Loucy (cell line): ENCODE data around the gene PAX2.

Experiments used
- H2AFZ ChIP-seq: fragments of 200-600 bp; sonication (generic); 2 replicates; pipeline ENCODE4 v1.6.0; 2016; ENCODE audit warnings: antibody characterized with exemption, mild to moderate bottlenecking, low read length, moderate library complexity
- H3F3A ChIP-seq: fragments of 200-600 bp; 2 replicates; pipeline ENCODE4 v1.6.0; 2016; ENCODE audit warnings: antibody characterized with exemption, low read depth, mild to moderate bottlenecking
- H3K27me3 ChIP-seq: fragments of 200-600 bp; sonication (generic); 2 replicates; pipeline ENCODE4 v1.6.1; 2014; ENCODE audit warnings: low read length, mild to moderate bottlenecking; ENCODE audit not compliant: insufficient read depth, poor library complexity, severe bottlenecking
- H3K36me3 ChIP-seq: fragments of 200-600 bp; sonication (generic); 2 replicates; pipeline ENCODE4 v1.6.1; 2016; ENCODE audit warnings: low read length; ENCODE audit not compliant: insufficient read depth
- H3K4me1 ChIP-seq: fragments of 200-600 bp; sonication (generic); 2 replicates; pipeline ENCODE4 v1.5.1; 2014; ENCODE audit warnings: low read length, mild to moderate bottlenecking; ENCODE audit not compliant: insufficient read depth, poor library complexity, severe bottlenecking
- H3K4me2 ChIP-seq: fragments of 200-600 bp; sonication (generic); 2 replicates; pipeline ENCODE4 v1.6.0; 2014; ENCODE audit warnings: antibody characterized with exemption, low read length, low read depth, mild to moderate bottlenecking; ENCODE audit not compliant: poor library complexity, severe bottlenecking
- H3K4me3 ChIP-seq: fragments of 200-600 bp; sonication (generic); 2 replicates; pipeline ENCODE4 v1.5.1; 2014; ENCODE audit warnings: low read length, mild to moderate bottlenecking, mixed read lengths; ENCODE audit not compliant: poor library complexity, severe bottlenecking
- H3K79me2 ChIP-seq: fragments of 200-600 bp; sonication (generic); 2 replicates; pipeline ENCODE4 v1.6.1; 2014; ENCODE audit warnings: low read length; ENCODE audit not compliant: insufficient read depth
- H3K9ac ChIP-seq: fragments of 200-600 bp; sonication (generic); 2 replicates; pipeline ENCODE4 v1.6.0; 2014; ENCODE audit warnings: mild to moderate bottlenecking, low read depth, low read length, moderate library complexity; ENCODE audit not compliant: poor library complexity, severe bottlenecking
- H3K9me2 ChIP-seq: fragments of 200-600 bp; sonication (generic); replicated peaks from 2 replicates; pipeline ENCODE4 v1.6.1; 2016; ENCODE audit warnings: low read depth, low read length, mixed read lengths
- H3K9me3 ChIP-seq: fragments of 200-600 bp; sonication (generic); 2 replicates; pipeline ENCODE4 v1.6.1; 2014; ENCODE audit warnings: mild to moderate bottlenecking, antibody characterized with exemption, low read length, low read depth; ENCODE audit not compliant: insufficient read depth
- H4K20me1 ChIP-seq: fragments of 200-600 bp; sonication (generic); 2 replicates; pipeline ENCODE4 v1.6.0; 2014; ENCODE audit warnings: antibody characterized with exemption, low read length, mild to moderate bottlenecking; ENCODE audit not compliant: insufficient read depth, poor library complexity, severe bottlenecking
- EZH2phosphoT487 ChIP-seq: fragments of 200-600 bp; IDR thresholded peaks from 2 replicates; pipeline ENCODE4 v1.6.1; 2018; ENCODE audit warnings: antibody characterized with exemption, mild to moderate bottlenecking, moderate library complexity, borderline replicate concordance
- TF ChIP-seq, protein P1 (sequence below): fragments of 200-600 bp; sonication (generic); conservative IDR thresholded peaks from 2 replicates; pipeline ENCODE4 v1.5.1; 2014; ENCODE audit warnings: mild to moderate bottlenecking, antibody characterized with exemption, low read length

The PAX2 gene

GRCh38 chr10:100872034-100872791, 126.8 kb downstream of the PAX2 start:
- TF ChIP-seq, protein P1, sequence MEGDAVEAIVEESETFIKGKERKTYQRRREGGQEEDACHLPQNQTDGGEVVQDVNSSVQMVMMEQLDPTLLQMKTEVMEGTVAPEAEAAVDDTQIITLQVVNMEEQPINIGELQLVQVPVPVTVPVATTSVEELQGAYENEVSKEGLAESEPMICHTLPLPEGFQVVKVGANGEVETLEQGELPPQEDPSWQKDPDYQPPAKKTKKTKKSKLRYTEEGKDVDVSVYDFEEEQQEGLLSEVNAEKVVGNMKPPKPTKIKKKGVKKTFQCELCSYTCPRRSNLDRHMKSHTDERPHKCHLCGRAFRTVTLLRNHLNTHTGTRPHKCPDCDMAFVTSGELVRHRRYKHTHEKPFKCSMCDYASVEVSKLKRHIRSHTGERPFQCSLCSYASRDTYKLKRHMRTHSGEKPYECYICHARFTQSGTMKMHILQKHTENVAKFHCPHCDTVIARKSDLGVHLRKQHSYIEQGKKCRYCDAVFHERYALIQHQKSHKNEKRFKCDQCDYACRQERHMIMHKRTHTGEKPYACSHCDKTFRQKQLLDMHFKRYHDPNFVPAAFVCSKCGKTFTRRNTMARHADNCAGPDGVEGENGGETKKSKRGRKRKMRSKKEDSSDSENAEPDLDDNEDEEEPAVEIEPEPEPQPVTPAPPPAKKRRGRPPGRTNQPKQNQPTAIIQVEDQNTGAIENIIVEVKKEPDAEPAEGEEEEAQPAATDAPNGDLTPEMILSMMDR, result peak; percentile 91
- TF ChIP-seq EZH2phosphoT487, result no peak
- Histone ChIP-seq H4K20me1 (no peaks in the 10 kb centered on the region), H3K36me3 (no peaks in the 10 kb centered on the region), H3K4me2 (no peak overlapping the region), H3K9me2 (no peaks in the 10 kb centered on the region), H3K9me3 (no peaks in the 10 kb centered on the region), H3K27me3 (no peaks in the 10 kb centered on the region), H3K9ac (no peak overlapping the region), H2AFZ (0 out of 2 replicates have a peak overlapping the region, but pooled peaks have one; percentile 18), H3F3A (no peaks in the 10 kb centered on the region), H3K4me1 (peaks cover 15% of the 10 kb centered on the region), H3K79me2 (no peaks in the 10 kb centered on the region), H3K4me3 (no peak overlapping the region)

DNA sequence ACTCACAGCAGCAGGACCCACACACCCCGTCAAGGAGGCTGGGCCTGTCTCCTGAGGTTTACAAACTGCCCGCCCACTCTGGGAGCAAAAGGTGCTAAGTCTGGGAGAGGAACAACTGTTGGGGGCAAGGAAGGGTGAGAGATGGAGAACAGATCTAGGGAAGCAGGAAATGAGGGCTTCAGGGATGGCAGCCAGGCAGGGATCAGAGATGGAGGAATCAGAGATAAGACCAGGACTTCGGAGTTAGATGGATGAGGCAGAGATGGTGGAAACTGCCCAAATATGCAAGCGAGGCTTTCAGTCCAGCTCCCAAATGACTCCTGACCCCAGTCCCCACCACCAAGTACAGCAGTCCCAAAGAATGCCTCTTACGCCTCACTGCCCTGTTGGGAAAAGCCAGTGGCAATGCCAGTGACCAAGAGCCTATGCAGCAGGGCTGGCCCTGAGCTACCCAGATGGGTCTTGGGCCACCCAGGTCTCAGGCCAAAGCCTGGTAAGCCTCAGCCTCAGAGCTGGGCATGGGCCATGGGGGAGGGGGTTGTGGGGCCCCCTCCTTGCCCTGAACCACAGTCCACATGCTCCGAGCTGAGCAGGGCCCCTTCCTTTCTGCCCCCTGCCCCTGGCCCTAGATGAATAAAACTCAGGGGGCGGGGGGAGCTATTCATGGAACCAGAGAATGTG, 127.9 kb downstream of the PAX2 start:
- H4K20me1 ChIP-seq, result no peaks in the 10 kb centered on the region
- no peaks in the 10 kb centered on the region for H3K27me3 ChIP-seq
- TF ChIP-seq EZH2phosphoT487, result no peak
- TF ChIP-seq, protein P1, result no peak
- H3K4me2 ChIP-seq, result no peak overlapping the region
- peaks cover 21% of the 10 kb centered on the region for H3K4me1 ChIP-seq
- no peaks in the 10 kb centered on the region for H3K36me3 ChIP-seq
- H3F3A ChIP-seq, result no peaks in the 10 kb centered on the region
- H3K9ac ChIP-seq, result no peak overlapping the region
- no peak overlapping the region; the same call in 1 of the 2 replicates for H2AFZ ChIP-seq
- H3K4me3 ChIP-seq, result no peak overlapping the region
- no peaks in the 10 kb centered on the region for H3K9me2 ChIP-seq
- no peaks in the 10 kb centered on the region for H3K79me2 ChIP-seq
- no peaks in the 10 kb centered on the region for H3K9me3 ChIP-seq

DNA sequence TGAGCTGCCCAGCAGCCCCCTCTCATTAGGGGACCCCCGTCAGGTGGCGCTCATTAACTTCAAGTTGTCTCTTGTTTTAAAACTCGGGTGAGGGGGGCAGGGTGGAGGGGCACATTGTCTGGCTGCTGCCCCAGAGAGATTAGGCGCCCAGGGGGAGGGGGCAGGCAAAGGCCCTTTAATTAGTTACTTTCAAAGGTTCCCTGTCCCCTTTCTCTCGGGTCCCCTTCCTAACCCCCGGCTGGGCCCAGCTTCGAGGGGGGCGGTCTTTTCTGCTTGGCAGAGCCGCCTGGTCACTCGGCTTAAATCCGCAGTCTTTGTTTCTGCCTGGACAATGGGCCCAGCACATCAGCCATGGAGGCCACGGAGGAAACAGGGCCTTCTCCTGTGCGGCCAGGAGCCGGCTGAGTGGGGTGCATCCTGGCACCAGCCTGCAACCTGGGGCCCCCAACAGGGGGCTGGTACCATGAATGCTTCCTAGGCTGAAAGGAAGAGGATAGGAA, 128.5 kb downstream of the PAX2 start:
- Histone ChIP-seq H2AFZ (no peak overlapping the region), H3K4me1 (peaks cover 25% of the 10 kb centered on the region), H3K27me3 (no peaks in the 10 kb centered on the region), H3K36me3 (no peaks in the 10 kb centered on the region), H3K79me2 (no peaks in the 10 kb centered on the region), H3K9ac (no peak overlapping the region), H4K20me1 (no peaks in the 10 kb centered on the region), H3F3A (no peaks in the 10 kb centered on the region), H3K9me2 (no peaks in the 10 kb centered on the region), H3K4me3 (no peak overlapping the region), H3K4me2 (no peak overlapping the region), H3K9me3 (no peaks in the 10 kb centered on the region)
- no peak for TF ChIP-seq EZH2phosphoT487
- TF ChIP-seq, protein P1, result no peak
